Glutamatergic neuron (in vitro differentiated cells): Measurements from ENCODE around the gene XKR7. TPM values are rescaled to one million over a fixed set of nuclear protein-coding genes. Genes with fewer than 3 reads are reported as not detected.

Experiments
- DNase-seq: peaks from one replicate; pipeline ENCODE4 v3.0.0; 2022
- H3K27ac Mint-ChIP-seq: one replicate; pipeline ENCODE4 v1.8.0; 2020; ENCODE audit warnings: mild to moderate bottlenecking, mixed read lengths, inconsistent platforms; ENCODE audit not compliant: unreplicated experiment
- H3K27me3 Mint-ChIP-seq: one replicate; pipeline ENCODE4 v1.8.0; 2020; ENCODE audit warnings: mild to moderate bottlenecking, moderate library complexity, mixed read lengths, inconsistent platforms; ENCODE audit not compliant: unreplicated experiment
- H3K36me3 Mint-ChIP-seq: one replicate; pipeline ENCODE4 v1.8.0; 2020; ENCODE audit warnings: mild to moderate bottlenecking, mixed read lengths, inconsistent platforms; ENCODE audit not compliant: unreplicated experiment
- H3K4me1 Mint-ChIP-seq: one replicate; pipeline ENCODE4 v1.8.0; 2020; ENCODE audit warnings: mild to moderate bottlenecking, low read depth, mixed read lengths, inconsistent platforms; ENCODE audit not compliant: unreplicated experiment
- H3K4me3 Mint-ChIP-seq: one replicate; pipeline ENCODE4 v1.8.0; 2020; ENCODE audit warnings: mild to moderate bottlenecking, mixed read lengths, inconsistent platforms; ENCODE audit not compliant: unreplicated experiment
- H3K9me3 Mint-ChIP-seq: one replicate; pipeline ENCODE4 v1.8.0; 2020; ENCODE audit warnings: mild to moderate bottlenecking, moderate library complexity, mixed read lengths, inconsistent platforms; ENCODE audit not compliant: unreplicated experiment
- total RNA-seq: library from RNA; stranded (reverse); fragmentation: NEBNext Ultra II Directional; extraction: Animal tissue kit (Norgen Biotek cat#: 25700); gene quantifications from one replicate; pipeline ENCODE4 v1.2.1, GENCODE V29; 2021; ENCODE audit not compliant: unreplicated experiment
- TF ChIP-seq, protein P1 (sequence below): fragments of 200-600 bp; sonication (generic); IDR thresholded peaks from one replicate; pipeline ENCODE4 v1.5.0; 2021; ENCODE audit not compliant: partially characterized antibody, unreplicated experiment

Gene XKR7
- total RNA-seq, 1 donor from 2014 or later, result 284 TPM

DNA sequence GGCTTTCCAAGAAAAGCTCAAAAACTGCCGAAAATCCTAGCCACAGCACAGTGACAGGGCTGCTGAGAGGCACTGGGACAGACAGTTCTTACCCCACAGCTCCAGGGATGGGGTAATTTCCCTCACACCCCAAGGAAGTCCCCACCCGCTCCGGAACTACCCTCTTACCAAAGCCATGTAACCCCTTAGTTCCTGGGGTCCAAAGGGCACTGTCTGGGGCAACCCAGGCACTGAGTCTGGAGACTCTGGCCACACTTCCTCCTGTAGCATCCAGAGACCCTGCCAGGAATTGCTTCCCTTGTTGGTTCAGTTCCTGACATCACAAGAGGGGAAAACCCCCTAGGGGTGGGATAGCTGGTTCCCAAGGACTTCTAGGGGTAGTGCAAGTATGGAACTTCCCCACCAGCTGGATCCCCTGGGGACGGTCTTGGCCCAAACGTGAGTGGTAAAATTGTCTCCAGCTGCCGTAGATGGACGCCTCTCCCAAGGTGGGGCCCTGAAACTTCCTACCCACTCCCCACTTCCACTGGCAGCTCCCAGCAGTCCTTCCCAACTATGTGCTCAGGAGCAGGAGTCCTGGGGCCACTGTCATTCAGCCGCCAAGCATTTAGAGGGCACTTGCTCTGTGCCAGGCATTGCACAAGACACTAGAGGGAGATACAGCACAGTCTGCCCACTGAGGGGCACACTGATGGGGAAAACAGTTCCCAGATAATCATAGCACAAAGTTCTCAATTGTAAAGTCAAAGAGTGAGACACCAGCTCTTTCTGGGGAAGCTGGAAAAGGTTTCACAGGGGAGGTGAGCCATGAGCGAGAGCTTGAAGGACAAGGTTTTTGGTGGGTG, 66.9 kb downstream of the XKR7 start:
- DNase-seq, result no peak
- H3K36me3 Mint-ChIP-seq, result peaks cover 4% of the 10 kb centered on the region
- H3K27me3 Mint-ChIP-seq, result peaks cover 6% of the 10 kb centered on the region
- no peak overlapping the region for H3K4me3 Mint-ChIP-seq
- H3K27ac Mint-ChIP-seq, result no peak overlapping the region
- peaks cover 5% of the 10 kb centered on the region for H3K4me1 Mint-ChIP-seq
- TF ChIP-seq, protein P1, sequence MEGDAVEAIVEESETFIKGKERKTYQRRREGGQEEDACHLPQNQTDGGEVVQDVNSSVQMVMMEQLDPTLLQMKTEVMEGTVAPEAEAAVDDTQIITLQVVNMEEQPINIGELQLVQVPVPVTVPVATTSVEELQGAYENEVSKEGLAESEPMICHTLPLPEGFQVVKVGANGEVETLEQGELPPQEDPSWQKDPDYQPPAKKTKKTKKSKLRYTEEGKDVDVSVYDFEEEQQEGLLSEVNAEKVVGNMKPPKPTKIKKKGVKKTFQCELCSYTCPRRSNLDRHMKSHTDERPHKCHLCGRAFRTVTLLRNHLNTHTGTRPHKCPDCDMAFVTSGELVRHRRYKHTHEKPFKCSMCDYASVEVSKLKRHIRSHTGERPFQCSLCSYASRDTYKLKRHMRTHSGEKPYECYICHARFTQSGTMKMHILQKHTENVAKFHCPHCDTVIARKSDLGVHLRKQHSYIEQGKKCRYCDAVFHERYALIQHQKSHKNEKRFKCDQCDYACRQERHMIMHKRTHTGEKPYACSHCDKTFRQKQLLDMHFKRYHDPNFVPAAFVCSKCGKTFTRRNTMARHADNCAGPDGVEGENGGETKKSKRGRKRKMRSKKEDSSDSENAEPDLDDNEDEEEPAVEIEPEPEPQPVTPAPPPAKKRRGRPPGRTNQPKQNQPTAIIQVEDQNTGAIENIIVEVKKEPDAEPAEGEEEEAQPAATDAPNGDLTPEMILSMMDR, result no peak
- H3K9me3 Mint-ChIP-seq, result peaks cover 4% of the 10 kb centered on the region

GRCh38 chr20:32035426-32035779, 67.5 kb downstream of the XKR7 start:
- H3K4me1 Mint-ChIP-seq, result peaks cover 2% of the 10 kb centered on the region
- peaks cover 6% of the 10 kb centered on the region for H3K27me3 Mint-ChIP-seq
- TF ChIP-seq, protein P1, result no peak
- H3K36me3 Mint-ChIP-seq, result no peaks in the 10 kb centered on the region
- H3K27ac Mint-ChIP-seq, result no peak overlapping the region
- no peak overlapping the region for H3K4me3 Mint-ChIP-seq
- no peak for DNase-seq
- H3K9me3 Mint-ChIP-seq, result peaks cover 4% of the 10 kb centered on the region

DNA sequence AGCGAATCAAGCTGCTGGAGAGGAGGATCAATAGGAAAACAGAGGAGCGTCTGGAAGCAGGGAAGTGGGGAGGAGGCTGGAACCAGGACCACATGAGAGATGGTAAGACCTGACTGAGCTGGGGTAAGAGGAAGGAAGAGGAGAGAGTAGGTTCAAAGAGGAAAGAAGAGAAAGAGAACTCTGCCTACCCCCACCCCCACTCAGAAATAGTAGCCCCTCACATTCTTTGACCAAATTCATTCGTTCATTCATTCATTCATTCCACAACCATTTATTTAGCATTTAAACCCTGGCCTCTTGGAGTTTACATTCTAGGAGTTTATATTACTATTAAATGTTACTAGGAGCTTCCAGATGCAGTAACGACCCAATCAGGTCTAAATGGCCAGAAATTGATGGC, 68.3 kb downstream of the XKR7 start:
- no peak overlapping the region for H3K27ac Mint-ChIP-seq
- peaks cover 2% of the 10 kb centered on the region for H3K4me1 Mint-ChIP-seq
- DNase-seq, result no peak
- H3K36me3 Mint-ChIP-seq, result no peaks in the 10 kb centered on the region
- TF ChIP-seq, protein P1, result no peak
- H3K9me3 Mint-ChIP-seq, result peaks cover 4% of the 10 kb centered on the region
- H3K4me3 Mint-ChIP-seq, result no peak overlapping the region
- H3K27me3 Mint-ChIP-seq, result peaks cover 6% of the 10 kb centered on the region

DNA sequence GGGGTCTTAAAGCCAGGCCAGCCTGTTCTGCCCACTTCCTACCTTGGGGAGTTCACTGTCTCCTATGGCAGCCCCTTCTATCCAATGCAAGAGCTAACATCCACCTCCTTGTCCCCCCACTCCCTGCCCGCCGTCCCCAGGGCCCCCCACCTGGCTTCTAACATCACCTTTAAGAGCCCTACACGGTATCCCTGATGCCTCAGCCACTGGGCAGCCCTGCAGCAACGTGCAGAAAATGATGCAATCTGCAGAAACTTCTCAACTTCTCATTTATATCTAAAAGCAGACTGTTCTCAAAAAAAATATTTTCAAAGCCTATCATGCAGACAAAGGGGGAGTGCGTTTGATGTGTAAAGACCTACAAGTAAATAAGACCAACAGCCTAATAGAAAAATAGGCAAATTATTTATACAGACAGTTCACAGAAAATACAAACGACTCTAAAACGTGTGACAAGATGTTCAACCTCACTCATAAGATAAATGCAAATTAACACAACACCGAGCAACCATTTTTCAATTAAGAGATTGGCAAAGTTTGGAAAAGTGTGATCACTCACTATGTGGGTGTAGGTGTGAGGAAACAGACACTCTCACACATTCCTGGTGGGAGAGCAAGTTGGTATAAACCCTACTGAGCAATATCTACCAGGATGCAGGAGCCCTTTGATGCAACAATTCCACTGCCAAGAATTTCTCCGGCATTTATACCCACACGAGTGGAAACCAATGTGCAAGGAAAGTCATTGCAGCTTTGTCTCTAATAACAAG, 69.0 kb downstream of the XKR7 start:
- no peaks in the 10 kb centered on the region for H3K4me1 Mint-ChIP-seq
- DNase-seq, result no peak
- TF ChIP-seq, protein P1, result no peak
- peaks cover 6% of the 10 kb centered on the region for H3K27me3 Mint-ChIP-seq
- H3K4me3 Mint-ChIP-seq, result no peak overlapping the region
- no peaks in the 10 kb centered on the region for H3K36me3 Mint-ChIP-seq
- H3K27ac Mint-ChIP-seq, result no peak overlapping the region
- peaks cover 4% of the 10 kb centered on the region for H3K9me3 Mint-ChIP-seq

- H3K4me3 Mint-ChIP-seq, result no peak overlapping the region
- no peak overlapping the region for H3K27ac Mint-ChIP-seq
- H3K9me3 Mint-ChIP-seq, result peaks cover 3% of the 10 kb centered on the region
- TF ChIP-seq, protein P1, result no peak
- H3K36me3 Mint-ChIP-seq, result no peaks in the 10 kb centered on the region
- DNase-seq, result no peak
- no peaks in the 10 kb centered on the region for H3K4me1 Mint-ChIP-seq
- H3K27me3 Mint-ChIP-seq, result peaks cover 4% of the 10 kb centered on the region
These were observed 70.0 kb downstream of the XKR7 start for GRCh38 chr20:32037929-32038328.
